Left lobe of liver (tissue), 2 donors: ENCODE results near the gene NHLRC1. TPM values are rescaled to one million over a fixed set of nuclear protein-coding genes. Genes with fewer than 3 reads are reported as not detected.

Experiments used
- ATAC-seq: fragments of 200-7000 bp; cut with Tn5 transposase; one replicate; pipeline ENCODE4 v1.9.1; 2020; ENCODE audit warnings: mild to moderate bottlenecking, moderate library complexity
- DNase-seq: peaks from one replicate; pipeline ENCODE4 v3.0.0-alpha.2; 2020; ENCODE audit warnings: low spot score
- total RNA-seq: library from RNA; stranded (reverse); gene quantifications from one replicate; pipeline ENCODE4 v1.2.1, GENCODE V29; 2021
- donor health status: DM: no; HTN: no; CAD: no; lungs with moderate emphysema.
- donor health status: DM: no; HTN: yes; CAD: no.

NHLRC1 gene
- total RNA-seq, 1 donor from 2014 or later = 2.8 TPM

DNA sequence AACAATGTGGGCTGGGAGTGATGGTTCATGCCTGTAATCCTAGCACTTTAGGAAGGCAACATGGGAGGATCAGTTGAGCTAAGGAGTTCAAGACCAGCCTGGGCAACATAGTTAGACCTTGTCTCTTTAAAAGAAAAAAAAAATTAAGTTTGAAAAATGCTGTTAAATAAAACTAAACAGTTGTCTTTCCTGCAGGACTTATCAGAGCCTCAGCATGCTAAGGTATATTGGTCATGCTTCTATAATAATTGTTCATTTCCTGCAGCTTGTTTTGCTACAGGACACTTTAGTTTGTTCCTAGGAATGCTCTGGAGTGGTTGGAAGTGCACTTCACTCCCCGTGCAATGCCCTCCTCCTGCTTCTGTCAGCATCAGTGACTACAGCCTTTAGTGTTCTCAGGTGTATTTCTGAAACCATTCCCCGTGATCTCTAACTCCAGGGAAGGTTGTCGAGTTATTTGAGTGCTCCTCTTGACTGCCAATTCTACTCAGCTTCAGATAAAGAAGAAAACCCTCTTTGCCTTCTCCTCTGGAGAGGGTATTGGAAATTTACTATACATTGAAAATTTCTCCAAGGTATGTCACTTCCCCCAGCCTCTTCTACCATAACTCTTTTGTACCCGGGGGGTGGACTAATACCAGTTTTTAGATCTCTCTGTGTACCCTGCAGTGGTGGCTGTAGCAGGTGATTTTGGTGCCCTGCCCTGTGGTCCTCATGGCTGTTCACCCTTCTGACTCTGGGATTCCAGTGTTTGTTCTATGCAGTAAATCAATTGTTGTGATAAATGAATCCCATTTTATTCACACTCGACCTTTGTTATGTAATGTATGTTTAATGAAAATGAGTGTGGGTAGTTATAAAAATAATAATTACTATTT is 33.8 kb downstream of the NHLRC1 start:
- ATAC-seq (no peak), DNase-seq (no peak)

DNA sequence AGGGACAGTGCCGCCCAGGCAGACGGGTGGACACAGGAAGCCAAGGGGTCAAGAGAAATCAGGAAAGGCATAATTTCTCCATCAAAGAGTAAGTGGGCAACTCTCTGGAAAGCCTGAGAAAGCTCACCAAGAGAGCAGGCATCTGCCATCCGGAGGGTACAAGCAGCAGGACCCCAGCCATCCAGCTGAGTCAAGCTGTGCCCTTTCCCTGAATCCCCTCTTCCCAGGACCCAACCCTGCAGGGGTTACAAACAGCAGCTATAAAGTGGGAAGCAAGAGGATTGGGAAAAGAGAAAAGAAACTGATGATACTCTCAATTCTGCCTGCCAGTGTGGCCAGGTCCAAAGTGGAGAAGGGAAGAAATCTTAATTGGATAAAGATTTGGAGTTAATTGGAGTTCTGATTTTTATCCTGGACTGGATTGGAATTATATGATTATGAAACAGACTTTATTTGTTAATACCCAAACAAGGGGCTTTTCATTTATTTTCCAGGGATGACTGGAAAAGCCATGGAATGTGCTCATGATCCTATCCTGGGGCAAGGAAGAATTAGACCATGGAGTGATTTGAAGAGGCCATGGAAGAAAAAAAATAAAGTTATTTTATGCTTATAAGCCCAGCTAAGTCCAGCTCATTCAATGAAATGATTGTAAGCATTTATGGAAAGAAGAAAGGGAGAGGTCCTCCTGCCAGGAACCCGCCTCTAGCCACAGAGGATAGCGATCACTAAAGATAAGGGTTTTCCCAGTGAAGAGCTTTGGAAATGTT is 34.9 kb downstream of the NHLRC1 start:
- DNase-seq = no peak
- ATAC-seq = no peak

DNA sequence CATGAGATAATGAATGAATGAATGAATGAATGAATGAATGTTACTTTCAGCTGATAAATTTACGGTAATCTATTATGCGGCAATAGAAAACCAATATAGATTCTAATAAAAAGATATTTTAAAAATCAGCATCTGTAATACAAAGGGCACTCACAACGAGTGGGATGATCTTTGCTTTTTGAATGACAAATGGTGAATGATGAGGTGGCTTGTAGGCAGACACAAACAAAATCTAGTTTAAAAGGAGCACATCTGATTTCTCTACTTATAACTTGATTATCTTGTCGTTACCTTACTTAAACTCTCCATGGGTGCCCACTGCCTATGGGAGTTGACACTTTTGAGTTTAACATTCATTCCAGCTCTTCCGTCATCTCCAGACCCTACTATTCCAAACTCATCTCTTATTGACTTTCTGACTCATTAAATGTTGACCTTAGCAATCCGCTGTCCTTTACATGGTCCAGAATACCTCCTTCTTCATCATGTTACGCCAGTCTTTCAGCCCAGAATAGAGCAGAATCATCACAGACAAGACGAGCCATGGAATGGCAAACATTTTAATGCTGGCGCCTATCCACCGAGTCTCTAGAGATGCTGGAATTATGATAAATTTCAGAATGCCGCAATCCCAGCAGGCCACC is 41.3 kb downstream of the NHLRC1 start:
- no peak for ATAC-seq
- DNase-seq = no peak

DNA sequence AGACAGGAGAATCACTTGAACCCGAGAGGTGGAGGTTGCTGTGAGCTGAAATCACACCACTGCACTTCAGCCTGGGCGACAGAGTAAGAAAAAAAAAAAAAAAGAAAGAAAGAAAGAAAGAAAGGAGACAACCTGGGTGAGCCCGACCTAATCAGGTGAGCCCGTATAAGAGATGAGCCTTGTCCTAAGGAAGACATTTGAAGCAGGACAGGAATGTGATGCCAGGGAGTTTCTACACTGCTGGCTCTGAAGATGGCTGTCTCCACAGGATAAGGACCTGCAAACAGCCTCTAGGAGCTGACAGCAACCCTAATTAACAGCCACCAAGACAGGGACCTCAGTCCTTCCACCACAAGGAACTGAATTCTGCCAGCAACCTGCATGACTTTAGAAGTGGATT is 41.9 kb downstream of the NHLRC1 start:
- DNase-seq (no peak), ATAC-seq (no peak)

DNA sequence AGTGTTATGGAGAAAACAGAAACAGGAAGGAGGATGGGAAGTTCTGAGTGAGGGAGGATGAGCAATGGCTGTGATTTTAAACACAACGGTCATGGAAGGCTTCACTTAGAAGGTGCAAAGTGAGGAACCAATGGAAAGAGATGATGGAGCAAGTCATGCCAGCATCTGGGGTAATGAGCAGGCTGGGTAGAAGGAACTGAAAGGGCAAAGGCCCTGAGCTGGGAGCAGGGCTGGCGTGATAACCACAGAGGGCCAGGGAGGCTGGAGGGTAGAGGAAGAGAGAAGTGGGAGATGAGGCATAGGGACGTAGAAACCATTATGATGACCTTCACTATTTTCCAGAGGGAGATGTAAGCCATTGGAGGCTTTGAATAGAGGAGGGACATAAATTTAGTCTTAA is 43.6 kb downstream of the NHLRC1 start:
- ATAC-seq (no peak), DNase-seq (no peak)

DNA sequence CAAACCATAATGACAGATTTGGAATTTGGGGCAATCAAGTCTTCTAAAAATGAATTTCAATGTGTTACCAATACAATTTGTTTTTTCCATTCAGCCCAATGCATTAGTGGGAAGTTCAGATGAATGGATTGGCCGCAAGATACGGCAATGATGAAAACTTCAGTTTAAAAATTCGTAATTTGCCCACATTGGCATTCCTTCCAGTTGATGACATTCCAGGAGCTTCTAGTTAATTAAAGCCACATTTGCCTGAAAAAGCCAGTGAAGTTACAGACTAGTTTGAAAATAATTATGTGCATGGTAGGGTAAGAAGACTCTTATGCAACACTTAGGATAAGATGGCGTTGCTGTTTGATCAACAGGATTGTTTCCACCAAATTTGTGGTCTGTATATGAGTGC is 46.2 kb downstream of the NHLRC1 start:
- no peak for ATAC-seq
- DNase-seq = no peak

DNA sequence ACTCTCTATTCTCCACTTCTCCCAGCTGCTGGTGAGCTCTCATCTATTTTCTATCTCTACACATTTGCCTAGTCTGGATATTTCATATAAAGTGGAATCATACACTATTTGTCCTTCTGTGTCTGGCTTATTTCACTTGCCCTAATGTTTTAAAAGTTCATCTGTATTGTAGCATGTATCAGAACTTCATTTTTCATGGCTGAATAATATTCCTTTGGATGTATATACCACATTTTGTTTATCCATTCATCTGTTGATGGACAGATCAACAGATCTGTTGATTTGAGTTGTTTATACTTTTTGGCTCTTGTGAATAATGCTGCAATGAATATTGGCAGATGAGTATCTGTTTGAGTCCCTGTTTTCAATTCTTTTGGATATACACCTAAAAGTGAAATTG is 49.6 kb downstream of the NHLRC1 start:
- ATAC-seq = no peak
- DNase-seq = no peak

DNA sequence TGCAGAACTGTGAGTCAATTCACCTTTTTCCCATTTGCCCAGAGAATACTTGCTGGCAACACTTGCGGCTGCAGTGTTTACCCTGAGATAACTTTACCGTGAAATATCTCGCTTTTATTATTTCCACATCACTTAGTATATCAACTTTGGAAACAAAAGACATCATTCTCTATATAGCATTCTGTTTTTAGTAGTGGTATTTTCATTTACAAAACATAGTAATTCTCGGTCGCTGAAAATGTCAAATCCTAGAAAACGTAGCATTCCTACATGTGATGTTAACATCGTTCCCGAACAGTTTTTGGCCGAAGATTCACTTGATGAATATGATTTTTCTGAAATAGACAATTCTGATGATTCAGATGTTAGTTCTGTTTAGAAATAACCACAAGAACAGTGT is 52.0 kb downstream of the NHLRC1 start:
- ATAC-seq (no peak), DNase-seq (no peak)

Other genes with a start within 250 kb of the NHLRC1 start
- gene KIF13A, start 135.0 kb downstream of the NHLRC1 start, total RNA-seq = 16.7 TPM
- 25.5 TPM for gene TPMT, start 32.4 kb upstream of the NHLRC1 start, total RNA-seq
- gene KDM1B, start 32.7 kb upstream of the NHLRC1 start, total RNA-seq = 10.3 TPM
- gene DEK, start 141.9 kb upstream of the NHLRC1 start, total RNA-seq = 16.9 TPM